ENCODE measurements around the gene KCNJ1.

DNA sequence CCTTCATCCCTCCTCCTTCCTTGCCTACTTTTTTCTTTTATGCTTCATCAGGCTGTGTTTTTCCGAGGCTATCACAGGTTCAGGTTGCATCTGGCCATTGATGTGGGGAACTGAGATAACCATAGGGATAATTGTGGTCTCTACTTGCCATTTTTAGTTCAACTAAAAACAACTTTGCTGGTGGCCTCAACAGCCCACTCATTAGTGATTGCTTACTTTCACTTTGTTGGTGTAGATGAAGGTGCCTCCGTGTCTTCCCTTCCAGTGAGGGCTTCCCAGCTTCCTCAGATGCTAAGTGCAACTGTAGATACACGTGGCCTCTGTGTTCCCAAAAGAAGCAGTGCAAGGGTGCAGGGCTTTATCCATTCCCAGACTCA is 35.0 kb downstream of the KCNJ1 start:
- TF ChIP-seq, protein P1, sequence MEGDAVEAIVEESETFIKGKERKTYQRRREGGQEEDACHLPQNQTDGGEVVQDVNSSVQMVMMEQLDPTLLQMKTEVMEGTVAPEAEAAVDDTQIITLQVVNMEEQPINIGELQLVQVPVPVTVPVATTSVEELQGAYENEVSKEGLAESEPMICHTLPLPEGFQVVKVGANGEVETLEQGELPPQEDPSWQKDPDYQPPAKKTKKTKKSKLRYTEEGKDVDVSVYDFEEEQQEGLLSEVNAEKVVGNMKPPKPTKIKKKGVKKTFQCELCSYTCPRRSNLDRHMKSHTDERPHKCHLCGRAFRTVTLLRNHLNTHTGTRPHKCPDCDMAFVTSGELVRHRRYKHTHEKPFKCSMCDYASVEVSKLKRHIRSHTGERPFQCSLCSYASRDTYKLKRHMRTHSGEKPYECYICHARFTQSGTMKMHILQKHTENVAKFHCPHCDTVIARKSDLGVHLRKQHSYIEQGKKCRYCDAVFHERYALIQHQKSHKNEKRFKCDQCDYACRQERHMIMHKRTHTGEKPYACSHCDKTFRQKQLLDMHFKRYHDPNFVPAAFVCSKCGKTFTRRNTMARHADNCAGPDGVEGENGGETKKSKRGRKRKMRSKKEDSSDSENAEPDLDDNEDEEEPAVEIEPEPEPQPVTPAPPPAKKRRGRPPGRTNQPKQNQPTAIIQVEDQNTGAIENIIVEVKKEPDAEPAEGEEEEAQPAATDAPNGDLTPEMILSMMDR (IDR thresholded peaks at IDR 0.05), result no peak
- no peak for TF ChIP-seq POLR2A (IDR thresholded peaks at IDR 0.05)
